Right cardiac atrium (tissue), 5 donors: ENCODE data around the gene SPANXN3. TPM values are rescaled to one million over a fixed set of nuclear protein-coding genes. Genes with fewer than 3 reads are reported as not detected.

Experiments used
- polyA plus RNA-seq: library from polyadenylated mRNA; stranded (reverse); fragments of 200-250 nt; gene quantifications from one replicate; pipeline ENCODE4 v1.2.3, GENCODE V29; 2013
- total RNA-seq, 4 donors: library from RNA; stranded (reverse); fragmentation: NEBNext Ultra II Directional; extraction: Animal tissue kit (Norgen Biotek cat#: 25700); gene quantifications; one replicate each; pipeline ENCODE4 v1.2.1, GENCODE V29; 2021
- donor health status: healthy with polysubstance abuse.
- donor health status: DM: no; HTN: yes; CAD: no.
- donor health status: DM: no; HTN: no; CAD: no.
- donor health status: DM: no; HTN: yes; CAD: no; lungs with severe emphysema.
- donor health status: DM: yes; HTN: yes; CAD: no.

The SPANXN3 gene
- total and polyA plus RNA-seq, 5 donors = not detected

Other genes starting within 250 kb of the SPANXN3 start
- gene SLITRK4, start 118.6 kb upstream of the SPANXN3 start, total RNA-seq = 1 to 10 TPM; 1.0 to 1.5 (median 1.1) TPM
- gene SLITRK4, start 118.6 kb upstream of the SPANXN3 start, polyA plus RNA-seq = 0.38 TPM
- not detected for gene SPANXN2, start 203.3 kb upstream of the SPANXN3 start, total RNA-seq
- not detected for gene SPANXN2, start 203.3 kb upstream of the SPANXN3 start, polyA plus RNA-seq